HG02610 (cell line): ENCODE measurements around the gene TMCC1.
"Not testable (repeated sequence)": the region's sequence is repeated elsewhere in the genome, so short reads cannot be mapped to it uniquely, and the experiment has no call there.

Experiments used
- ATAC-seq: cut with Tn5 transposase; IDR thresholded peaks from one replicate; pipeline ENCODE4 v1.9.1; 2021; ENCODE audit warnings: mild to moderate bottlenecking, moderate library complexity; ENCODE audit not compliant: unreplicated experiment

The TMCC1 gene

GRCh38 chr3:129837065-129837642, 56.4 kb downstream of the TMCC1 start:
- ATAC-seq, result no peak

DNA sequence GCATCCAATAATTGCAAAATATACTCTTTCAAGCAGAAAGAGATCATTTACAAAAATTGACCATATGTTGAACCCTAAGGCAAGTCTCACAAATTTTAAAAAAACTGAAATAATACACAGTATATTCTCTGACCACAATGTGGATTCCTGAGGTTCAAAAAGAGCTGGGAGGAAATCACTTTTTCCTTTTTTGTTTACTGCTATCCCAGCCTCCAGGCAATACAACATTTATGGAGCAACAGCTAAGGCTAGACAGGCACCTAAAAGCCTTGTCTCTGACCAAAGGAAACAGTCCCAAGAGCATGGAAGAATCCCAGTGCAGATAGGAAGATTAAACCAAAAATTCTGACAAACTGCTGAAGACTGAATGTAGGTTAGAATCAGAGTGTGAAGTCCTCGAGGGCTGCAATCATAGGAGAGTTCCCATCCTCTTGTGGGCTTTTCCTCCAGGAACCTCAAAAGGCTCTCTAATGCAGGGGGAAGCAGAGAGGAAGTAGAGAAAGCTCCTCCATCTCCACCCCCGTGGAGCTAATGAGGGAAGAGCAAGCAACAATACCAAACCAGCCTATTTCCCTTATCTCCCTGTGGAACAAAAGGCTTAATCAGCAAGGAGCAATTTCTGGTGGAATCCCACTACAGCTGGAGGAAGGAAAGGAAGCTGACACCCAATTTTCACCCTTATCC, 57.0 kb downstream of the TMCC1 start:
- no peak for ATAC-seq

- ATAC-seq, result no peak
These were observed 58.3 kb downstream of the TMCC1 start for GRCh38 chr3:129835198-129835597.

DNA sequence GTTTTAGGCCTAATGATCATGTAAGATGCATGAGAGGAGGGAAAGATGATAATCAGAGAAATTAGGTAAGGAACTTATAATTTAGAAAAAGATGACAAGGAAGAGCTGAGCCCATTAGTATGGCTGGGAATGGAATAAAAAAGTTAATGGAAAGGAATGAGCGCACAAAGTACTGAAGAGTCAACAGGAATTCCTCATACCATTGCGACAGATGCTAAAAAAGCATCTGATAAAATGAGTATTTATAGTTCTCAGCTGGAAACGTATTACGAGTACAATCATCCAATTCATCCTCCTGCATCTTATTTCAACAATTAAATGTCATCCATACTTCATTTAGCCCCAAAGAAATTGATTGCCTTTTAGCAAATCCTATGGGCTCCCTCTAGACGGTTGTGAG, 58.9 kb downstream of the TMCC1 start:
- ATAC-seq, result no peak

- ATAC-seq, result not testable (repeated sequence)
These were observed 61.6 kb downstream of the TMCC1 start for GRCh38 chr3:129831942-129832341.

- no peak for ATAC-seq
These were observed 62.0 kb downstream of the TMCC1 start for GRCh38 chr3:129831503-129831902.

- ATAC-seq, result no peak
These were observed 63.9 kb downstream of the TMCC1 start for GRCh38 chr3:129829640-129830039.

DNA sequence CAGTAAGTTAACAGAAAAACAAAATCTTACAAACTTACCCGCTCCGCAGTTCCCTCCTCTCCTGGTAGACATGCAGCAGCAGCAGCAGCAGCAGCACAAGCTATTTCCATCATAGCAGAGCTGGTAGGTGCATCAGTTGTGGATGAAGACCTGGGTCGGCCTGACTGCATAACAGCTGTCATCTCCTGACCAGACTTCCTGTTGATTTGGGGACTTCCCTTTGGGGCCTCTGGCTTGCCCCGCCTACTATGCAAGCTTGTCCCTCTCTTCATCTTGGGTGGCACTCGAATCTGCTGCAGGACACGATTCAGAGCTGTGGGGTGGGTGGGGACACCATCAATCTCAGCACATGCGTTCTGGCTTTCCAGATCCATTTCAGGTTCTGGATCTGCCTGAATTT, 65.7 kb downstream of the TMCC1 start:
- ATAC-seq, result peak; percentile 93

- no peak for ATAC-seq
These were observed 68.5 kb downstream of the TMCC1 start for GRCh38 chr3:129824926-129825541.

GRCh38 chr3:129822679-129823078, 70.8 kb downstream of the TMCC1 start:
- ATAC-seq, result no peak

DNA sequence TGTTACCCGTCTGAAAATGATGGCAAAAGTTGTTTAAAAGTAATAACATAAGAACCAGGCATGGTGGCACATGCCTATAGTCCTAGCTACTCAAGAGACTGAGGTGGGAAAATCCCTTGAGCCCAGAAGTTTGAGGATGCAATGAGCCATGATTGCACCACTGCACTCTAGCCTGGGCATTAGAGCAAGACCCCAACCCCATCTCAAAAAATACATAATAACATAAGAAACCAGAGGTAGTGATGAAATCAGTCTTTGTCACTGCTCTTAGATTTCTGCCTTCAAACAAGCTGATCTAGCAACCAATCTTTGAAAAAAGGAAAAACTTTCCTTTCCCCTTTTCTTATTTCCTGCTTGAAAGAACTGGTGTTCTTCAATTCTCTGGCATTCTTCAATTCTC, 71.3 kb downstream of the TMCC1 start:
- ATAC-seq, result no peak

- ATAC-seq, result no peak
These were observed 72.9 kb downstream of the TMCC1 start for GRCh38 chr3:129820587-129820986.

DNA sequence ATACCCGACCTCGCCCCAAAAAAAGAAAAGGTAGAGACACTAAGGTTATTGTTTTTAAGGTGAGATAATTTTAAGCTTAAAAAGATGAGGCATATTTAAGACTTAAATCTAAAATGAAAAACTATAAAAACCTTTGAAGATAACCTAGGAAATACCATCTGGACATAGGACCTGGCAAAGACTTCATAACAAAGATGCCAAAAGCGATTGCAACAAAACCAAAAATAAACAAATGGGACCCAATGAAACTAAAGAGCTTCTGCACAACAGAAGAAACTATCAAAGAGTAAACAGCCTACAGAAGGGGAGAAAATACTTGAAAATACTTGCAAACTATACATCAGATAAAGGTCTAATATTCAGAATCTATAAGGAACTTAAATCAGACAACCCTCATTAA, 80.9 kb downstream of the TMCC1 start:
- ATAC-seq, result no peak

GRCh38 chr3:129809297-129809696, 84.2 kb downstream of the TMCC1 start:
- no peak for ATAC-seq

- no peak for ATAC-seq
These were observed 97.4 kb downstream of the TMCC1 start for GRCh38 chr3:129796146-129796545.

- no peak for ATAC-seq
These were observed 98.1 kb downstream of the TMCC1 start for GRCh38 chr3:129795186-129796010.

- peak; percentile 42 for ATAC-seq
These were observed 99.0 kb downstream of the TMCC1 start for GRCh38 chr3:129794311-129795185.

GRCh38 chr3:129793942-129794310, 99.6 kb downstream of the TMCC1 start:
- no peak for ATAC-seq

- ATAC-seq, result peak; percentile 72
These were observed 100.2 kb downstream of the TMCC1 start for GRCh38 chr3:129793319-129793718.

DNA sequence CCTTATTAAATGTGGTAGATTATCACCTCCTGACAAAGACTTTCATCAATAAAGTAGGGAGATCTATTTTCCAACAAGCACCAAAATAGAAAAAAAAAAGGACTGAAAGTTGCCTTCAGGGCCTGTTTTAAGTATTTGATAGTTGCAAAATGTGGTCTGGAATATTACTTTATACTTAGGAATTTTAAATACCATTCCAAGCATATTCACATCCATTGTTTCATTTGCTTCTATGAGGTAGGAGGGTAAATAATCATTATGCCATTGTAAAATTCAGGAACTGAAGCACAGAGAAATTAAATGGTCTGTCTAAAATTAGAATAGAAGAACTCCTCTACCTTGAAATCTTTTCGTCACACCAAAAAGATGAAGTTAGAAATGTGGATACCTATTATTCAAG, 110.0 kb downstream of the TMCC1 start:
- no peak for ATAC-seq

DNA sequence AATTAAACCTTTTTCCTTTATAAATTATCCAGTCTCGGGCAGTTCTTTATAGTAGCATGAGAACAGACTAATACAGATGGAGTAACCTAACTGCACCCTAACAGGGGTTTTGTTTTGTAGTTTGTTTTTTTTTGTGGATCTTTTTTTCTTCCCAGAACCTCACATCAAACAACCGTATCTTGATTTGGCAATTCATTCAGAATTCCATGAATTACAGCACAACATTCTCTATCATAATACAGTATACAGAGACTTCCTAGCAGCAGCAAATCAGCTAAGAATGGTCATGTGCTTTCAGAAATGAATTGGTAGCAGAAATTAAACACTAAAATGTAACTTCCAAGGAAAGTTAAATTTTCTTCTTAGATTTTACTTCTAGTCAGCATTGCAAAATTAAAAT, 114.6 kb downstream of the TMCC1 start:
- ATAC-seq, result no peak
